ENCODE measurements around the gene ATP2B2.

The ATP2B2 gene

DNA sequence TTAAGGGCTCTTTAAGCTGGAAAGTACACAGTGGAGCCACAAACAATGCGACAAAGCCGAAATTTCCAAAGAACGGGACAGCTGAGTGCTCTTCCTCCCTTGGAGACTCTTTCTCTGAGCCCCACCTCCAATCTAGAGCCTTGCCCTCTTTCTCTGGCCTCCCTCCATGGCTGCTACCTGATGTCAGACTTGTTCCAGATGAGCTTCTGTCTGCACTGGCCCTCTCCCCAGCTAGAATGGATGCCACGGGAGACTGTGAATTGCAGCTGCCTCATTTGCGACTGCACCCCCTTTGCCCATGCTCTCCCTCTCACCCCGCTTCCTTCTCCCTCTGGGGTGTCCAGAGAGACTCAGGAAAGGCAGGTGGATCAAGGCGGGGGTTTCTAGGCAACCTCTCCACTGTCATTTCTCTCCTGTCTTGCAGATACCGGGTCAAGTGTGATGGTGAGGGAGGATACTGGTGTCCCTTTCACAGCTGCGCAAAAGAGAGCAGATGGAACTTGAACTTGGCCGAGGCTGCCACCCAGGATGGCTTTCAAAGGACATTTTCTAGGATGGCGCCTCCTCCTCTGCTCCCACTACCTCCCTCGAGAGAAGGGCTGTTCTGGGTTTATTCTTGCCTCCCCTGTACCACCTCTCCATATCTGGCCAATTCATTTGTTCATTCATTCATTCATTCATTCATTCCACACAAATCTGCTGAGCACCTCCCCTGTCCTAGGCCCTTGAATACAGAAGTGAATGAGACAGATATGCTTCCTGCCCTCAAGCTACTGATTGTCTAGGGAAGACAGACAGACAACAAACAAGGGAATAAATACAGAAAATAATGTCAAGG lies 12.8 kb downstream of the ATP2B2 start:
- TF ChIP-seq RARB (CRISPR knock-in tag; IDR thresholded peaks at IDR 0.05) (no peak), ZC3H10 (CRISPR knock-in tag; IDR thresholded peaks at IDR 0.05) (no peak), ISL1 (CRISPR knock-in tag; IDR thresholded peaks at IDR 0.05) (no peak), ZNF565 (CRISPR knock-in tag; conservative IDR thresholded peaks at IDR 0.05; ENCODE audit: low read depth) (no peak), GLIS3 (CRISPR knock-in tag; IDR thresholded peaks at IDR 0.05) (no peak), TOX (CRISPR knock-in tag; IDR thresholded peaks at IDR 0.05; ENCODE audit: borderline replicate concordance) (no peak), TSHZ2 (CRISPR knock-in tag; IDR thresholded peaks at IDR 0.05) (no peak), ZNF8 (CRISPR knock-in tag; IDR thresholded peaks at IDR 0.05) (no peak), OSR1 (CRISPR knock-in tag; IDR thresholded peaks at IDR 0.05) (no peak), POU6F1 (CRISPR knock-in tag; IDR thresholded peaks at IDR 0.05; ENCODE audit: borderline replicate concordance, low read depth) (no peak), CSRNP3 (CRISPR knock-in tag; IDR thresholded peaks at IDR 0.05) (no peak), ARNTL (CRISPR knock-in tag; IDR thresholded peaks at IDR 0.05; ENCODE audit: borderline replicate concordance, low read depth) (no peak), ZFP3 (CRISPR knock-in tag; IDR thresholded peaks at IDR 0.05) (no peak), BACH2 (CRISPR knock-in tag; IDR thresholded peaks at IDR 0.05; ENCODE audit: borderline replicate concordance) (no peak)
- TF ChIP-seq, protein P1, sequence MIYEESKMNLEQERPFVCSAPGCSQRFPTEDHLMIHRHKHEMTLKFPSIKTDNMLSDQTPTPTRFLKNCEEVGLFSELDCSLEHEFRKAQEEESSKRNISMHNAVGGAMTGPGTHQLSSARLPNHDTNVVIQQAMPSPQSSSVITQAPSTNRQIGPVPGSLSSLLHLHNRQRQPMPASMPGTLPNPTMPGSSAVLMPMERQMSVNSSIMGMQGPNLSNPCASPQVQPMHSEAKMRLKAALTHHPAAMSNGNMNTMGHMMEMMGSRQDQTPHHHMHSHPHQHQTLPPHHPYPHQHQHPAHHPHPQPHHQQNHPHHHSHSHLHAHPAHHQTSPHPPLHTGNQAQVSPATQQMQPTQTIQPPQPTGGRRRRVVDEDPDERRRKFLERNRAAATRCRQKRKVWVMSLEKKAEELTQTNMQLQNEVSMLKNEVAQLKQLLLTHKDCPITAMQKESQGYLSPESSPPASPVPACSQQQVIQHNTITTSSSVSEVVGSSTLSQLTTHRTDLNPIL (CRISPR knock-in tag; IDR thresholded peaks at IDR 0.05; ENCODE audit: low read depth): no peak
- ATAC-seq: no peak

DNA sequence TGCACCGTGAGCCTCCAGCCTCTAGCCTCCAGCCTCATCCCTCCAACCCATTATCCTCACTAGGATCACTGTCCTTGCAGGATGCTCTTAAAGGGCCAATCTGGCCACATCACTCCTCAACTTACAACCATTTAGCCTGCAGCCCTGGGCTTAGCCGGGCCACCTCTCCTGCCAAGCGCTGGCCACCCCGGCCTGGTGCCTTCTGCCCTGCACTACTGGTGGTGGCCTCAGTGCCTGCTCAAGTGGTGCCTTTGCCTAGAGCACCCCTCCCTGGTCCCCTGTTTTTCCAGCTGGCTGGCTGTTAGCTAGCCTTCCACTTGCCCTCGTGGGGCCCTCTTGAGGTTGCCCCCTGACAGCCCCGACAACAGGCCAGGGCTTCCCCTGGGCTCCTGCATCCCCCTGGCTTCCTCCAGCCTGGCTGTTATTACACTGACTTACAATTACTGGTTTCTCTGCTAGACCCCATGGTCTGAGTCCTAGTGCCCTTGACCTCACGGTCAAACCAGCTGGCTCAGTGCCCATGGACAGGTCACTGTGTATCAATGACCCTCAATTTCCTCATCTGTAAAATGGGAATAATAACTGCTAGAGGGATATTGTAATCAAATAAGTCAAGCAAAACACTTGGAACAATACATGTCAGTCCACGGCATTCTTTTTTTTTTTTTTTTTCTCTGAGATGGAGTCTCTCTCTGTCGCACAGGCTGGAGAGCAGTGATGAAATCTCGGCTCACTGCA lies 15.5 kb downstream of the ATP2B2 start:
- ATAC-seq: no peak
- TF ChIP-seq ZC3H10 (CRISPR knock-in tag; IDR thresholded peaks at IDR 0.05) (no peak), CSDC2 (CRISPR knock-in tag; IDR thresholded peaks at IDR 0.05) (no peak), ARNTL (CRISPR knock-in tag; IDR thresholded peaks at IDR 0.05; ENCODE audit: borderline replicate concordance, low read depth) (no peak), ZNF8 (CRISPR knock-in tag; IDR thresholded peaks at IDR 0.05) (no peak), GLIS3 (CRISPR knock-in tag; IDR thresholded peaks at IDR 0.05) (no peak), SNAI2 (CRISPR knock-in tag; IDR thresholded peaks at IDR 0.05) (no peak), ZFP3 (CRISPR knock-in tag; IDR thresholded peaks at IDR 0.05) (no peak), ZFP30 (CRISPR knock-in tag; IDR thresholded peaks at IDR 0.05) (no peak), ZNF70 (CRISPR knock-in tag; IDR thresholded peaks at IDR 0.05) (no peak), TSHZ2 (CRISPR knock-in tag; IDR thresholded peaks at IDR 0.05) (no peak), POU6F1 (CRISPR knock-in tag; IDR thresholded peaks at IDR 0.05; ENCODE audit: borderline replicate concordance, low read depth) (no peak), ZNF565 (CRISPR knock-in tag; conservative IDR thresholded peaks at IDR 0.05; ENCODE audit: low read depth) (no peak), OSR1 (CRISPR knock-in tag; IDR thresholded peaks at IDR 0.05) (no peak), BACH2 (CRISPR knock-in tag; IDR thresholded peaks at IDR 0.05; ENCODE audit: borderline replicate concordance) (no peak), CSRNP3 (CRISPR knock-in tag; IDR thresholded peaks at IDR 0.05) (no peak), PPARA (CRISPR knock-in tag; IDR thresholded peaks at IDR 0.05; ENCODE audit: borderline replicate concordance) (no peak), TCF4 (CRISPR knock-in tag; IDR thresholded peaks at IDR 0.05; ENCODE audit: borderline replicate concordance) (no peak), ESRRG (CRISPR knock-in tag; IDR thresholded peaks at IDR 0.05) (no peak), ISL1 (CRISPR knock-in tag; IDR thresholded peaks at IDR 0.05) (no peak)

Measured in SK-N-SH treated with all-trans-retinoic acid at 6 μM for 48 hours (cell line).